ENCODE results near the gene NQO2.
"Not testable (repeated sequence)": the region's sequence is repeated elsewhere in the genome, so short reads cannot be mapped to it uniquely, and the experiment has no call there.

The NQO2 gene

GRCh38 chr6:2988426-2989331 lies 11.0 kb upstream of the NQO2 start:
- DNase-seq (ENCODE audit: low read depth in 3 of 3, low spot score in 1 of 3): peak in 2 of 3 donors; percentile 60 to 68

GRCh38 chr6:2989332-2990247 lies 10.1 kb upstream of the NQO2 start:
- DNase-seq (ENCODE audit: low read depth in 3 of 3, low spot score in 1 of 3): peak; percentile 34 to 48 (median 48)

- DNase-seq (ENCODE audit: low read depth in 3 of 3, low spot score in 1 of 3): no peak
These were observed 9.3 kb upstream of the NQO2 start for GRCh38 chr6:2990248-2990931.

- DNase-seq (ENCODE audit: low read depth in 3 of 3, low spot score in 1 of 3): no peak
These were observed 8.7 kb upstream of the NQO2 start for GRCh38 chr6:2990932-2991506.

- DNase-seq (ENCODE audit: low read depth in 3 of 3, low spot score in 1 of 3): no peak
These were observed 7.2 kb upstream of the NQO2 start for GRCh38 chr6:2992330-2992979.

GRCh38 chr6:2993755-2994317 lies 5.9 kb upstream of the NQO2 start:
- DNase-seq (ENCODE audit: low read depth in 3 of 3, low spot score in 1 of 3): no peak

- not testable (repeated sequence) for DNase-seq (ENCODE audit: low read depth in 3 of 3, low spot score in 1 of 3)
These were observed 1.3 kb upstream of the NQO2 start for GRCh38 chr6:2998249-2998997.

GRCh38 chr6:2998998-2999617 lies 586 bp upstream of the NQO2 start:
- DNase-seq (ENCODE audit: low read depth in 3 of 3, low spot score in 1 of 3): no peak

GRCh38 chr6:3001146-3001772 lies 1.6 kb downstream of the NQO2 start:
- DNase-seq (ENCODE audit: low read depth in 3 of 3, low spot score in 1 of 3): no peak

GRCh38 chr6:3001773-3002293 lies 2.1 kb downstream of the NQO2 start:
- DNase-seq (ENCODE audit: low read depth in 3 of 3, low spot score in 1 of 3): no peak

GRCh38 chr6:3003226-3003625 lies 3.5 kb downstream of the NQO2 start:
- not testable (repeated sequence) for DNase-seq (ENCODE audit: low read depth in 3 of 3, low spot score in 1 of 3)

GRCh38 chr6:3005077-3005476 lies 5.4 kb downstream of the NQO2 start:
- DNase-seq (ENCODE audit: low read depth in 3 of 3, low spot score in 1 of 3): no peak

GRCh38 chr6:3005874-3006273 lies 6.2 kb downstream of the NQO2 start:
- no peak for DNase-seq (ENCODE audit: low read depth in 3 of 3, low spot score in 1 of 3)

GRCh38 chr6:3006476-3006875 lies 6.8 kb downstream of the NQO2 start:
- no peak for DNase-seq (ENCODE audit: low read depth in 3 of 3, low spot score in 1 of 3)

GRCh38 chr6:3007571-3007970 lies 7.9 kb downstream of the NQO2 start:
- DNase-seq (ENCODE audit: low read depth in 3 of 3, low spot score in 1 of 3): no peak

GRCh38 chr6:3008712-3009265 lies 9.1 kb downstream of the NQO2 start:
- not testable (repeated sequence) for DNase-seq (ENCODE audit: low read depth in 3 of 3, low spot score in 1 of 3)

- DNase-seq (ENCODE audit: low read depth in 3 of 3, low spot score in 1 of 3): no peak
These were observed 10.2 kb downstream of the NQO2 start for GRCh38 chr6:3009930-3010329.

- no peak for DNase-seq (ENCODE audit: low read depth in 3 of 3, low spot score in 1 of 3)
These were observed 11.5 kb downstream of the NQO2 start for GRCh38 chr6:3011158-3011557.
